ENCODE data around the gene NOTCH3.

Gene NOTCH3

GRCh38 chr19:15161028-15161984, 39.5 kb downstream of the NOTCH3 start:
- no peak for DNase-seq (ENCODE audit: extremely low read depth, low read depth)
- no peak overlapping the region for H3K4me3 ChIP-seq (replicated peaks; ENCODE audit: low read depth, low read length)
- TF ChIP-seq, protein P1, sequence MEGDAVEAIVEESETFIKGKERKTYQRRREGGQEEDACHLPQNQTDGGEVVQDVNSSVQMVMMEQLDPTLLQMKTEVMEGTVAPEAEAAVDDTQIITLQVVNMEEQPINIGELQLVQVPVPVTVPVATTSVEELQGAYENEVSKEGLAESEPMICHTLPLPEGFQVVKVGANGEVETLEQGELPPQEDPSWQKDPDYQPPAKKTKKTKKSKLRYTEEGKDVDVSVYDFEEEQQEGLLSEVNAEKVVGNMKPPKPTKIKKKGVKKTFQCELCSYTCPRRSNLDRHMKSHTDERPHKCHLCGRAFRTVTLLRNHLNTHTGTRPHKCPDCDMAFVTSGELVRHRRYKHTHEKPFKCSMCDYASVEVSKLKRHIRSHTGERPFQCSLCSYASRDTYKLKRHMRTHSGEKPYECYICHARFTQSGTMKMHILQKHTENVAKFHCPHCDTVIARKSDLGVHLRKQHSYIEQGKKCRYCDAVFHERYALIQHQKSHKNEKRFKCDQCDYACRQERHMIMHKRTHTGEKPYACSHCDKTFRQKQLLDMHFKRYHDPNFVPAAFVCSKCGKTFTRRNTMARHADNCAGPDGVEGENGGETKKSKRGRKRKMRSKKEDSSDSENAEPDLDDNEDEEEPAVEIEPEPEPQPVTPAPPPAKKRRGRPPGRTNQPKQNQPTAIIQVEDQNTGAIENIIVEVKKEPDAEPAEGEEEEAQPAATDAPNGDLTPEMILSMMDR (IDR thresholded peaks at IDR 0.05; ENCODE audit: low read depth, low read length, missing control alignments) = peak; percentile 30

DNA sequence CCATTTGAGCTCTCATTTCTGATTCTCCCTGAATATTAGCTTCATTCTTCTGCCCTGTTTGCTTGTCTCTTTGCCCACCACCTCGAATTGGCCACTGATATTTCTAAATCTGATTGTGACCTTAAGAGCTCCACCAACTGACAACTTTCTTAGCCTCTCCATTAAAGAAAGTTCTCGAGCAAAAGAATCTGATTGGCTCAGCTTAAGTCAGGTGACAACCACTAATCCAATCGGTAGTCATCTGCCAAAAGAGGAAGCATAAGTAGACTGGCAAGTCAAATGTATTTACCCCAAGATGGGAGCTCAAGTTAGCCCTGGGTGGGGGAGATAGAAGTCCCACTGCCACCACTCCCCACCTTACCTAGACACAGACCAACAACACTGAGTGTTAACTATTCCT, 41.5 kb downstream of the NOTCH3 start:
- no peak overlapping the region for H3K4me3 ChIP-seq (replicated peaks; ENCODE audit: low read depth, low read length)
- TF ChIP-seq, protein P1 (IDR thresholded peaks at IDR 0.05; ENCODE audit: low read depth, low read length, missing control alignments) = no peak
- no peak for DNase-seq (ENCODE audit: extremely low read depth, low read depth)

DNA sequence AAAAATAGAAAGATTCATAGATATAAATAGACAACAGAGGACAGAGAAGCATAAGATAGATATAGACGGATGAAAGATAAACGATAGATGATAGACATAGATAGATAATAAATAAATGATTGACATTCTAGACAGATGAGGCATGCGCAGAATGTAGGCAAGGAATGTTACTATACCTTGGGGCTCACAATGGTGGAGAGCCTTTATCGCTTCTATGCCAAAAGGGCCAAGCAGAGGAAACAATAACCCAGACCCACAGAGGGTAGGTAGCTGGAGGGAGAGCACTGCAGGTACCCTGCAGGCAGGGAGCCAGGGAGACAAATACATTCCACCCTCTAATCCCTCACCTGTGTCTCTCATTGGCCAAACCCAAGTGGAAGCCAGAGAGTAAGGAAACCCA, 44.4 kb downstream of the NOTCH3 start:
- no peak for DNase-seq (ENCODE audit: extremely low read depth, low read depth)
- no peak overlapping the region for H3K4me3 ChIP-seq (replicated peaks; ENCODE audit: low read depth, low read length)
- TF ChIP-seq, protein P1 (IDR thresholded peaks at IDR 0.05; ENCODE audit: low read depth, low read length, missing control alignments) = no peak

DNA sequence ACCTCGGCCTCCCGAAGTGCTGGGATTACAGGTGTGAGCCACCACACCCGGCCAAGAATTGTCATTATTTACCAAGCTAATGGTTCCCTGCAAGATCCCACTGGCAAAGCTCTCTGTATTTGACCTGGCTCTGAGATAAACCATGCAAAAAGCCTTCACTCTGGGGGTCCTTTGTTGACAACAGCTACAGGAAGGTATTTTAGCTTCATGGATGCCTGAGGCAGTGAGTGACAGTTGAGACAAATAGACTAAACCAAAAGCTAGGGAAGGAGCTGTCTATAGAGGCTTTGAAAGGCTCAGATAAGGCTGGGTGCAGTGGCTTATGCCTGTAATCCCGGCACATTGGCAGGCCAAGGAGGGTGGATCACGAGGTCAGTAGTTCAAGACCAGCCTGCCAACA, 45.5 kb downstream of the NOTCH3 start:
- no peak for DNase-seq (ENCODE audit: extremely low read depth, low read depth)

GRCh38 chr19:15154002-15154612, 46.7 kb downstream of the NOTCH3 start:
- DNase-seq (ENCODE audit: extremely low read depth, low read depth) = no peak
- TF ChIP-seq, protein P1 (IDR thresholded peaks at IDR 0.05; ENCODE audit: low read depth, low read length, missing control alignments) = peak; percentile 62
- no peak overlapping the region for H3K4me3 ChIP-seq (replicated peaks; ENCODE audit: low read depth, low read length)

More for the DNA sequence above, 45.5 kb downstream of the NOTCH3 start:
- no peak overlapping the region for H3K4me3 ChIP-seq (replicated peaks; ENCODE audit: low read depth, low read length)
- TF ChIP-seq, protein P1 (IDR thresholded peaks at IDR 0.05; ENCODE audit: low read depth, low read length, missing control alignments) = no peak

- TF ChIP-seq, protein P1 (IDR thresholded peaks at IDR 0.05; ENCODE audit: low read depth, low read length, missing control alignments) = no peak
Observed at GRCh38 chr19:15149737-15150136, 51.1 kb downstream of the NOTCH3 start.

More at GRCh38 chr19:15149737-15150136, 51.1 kb downstream of the NOTCH3 start:
- no peak for DNase-seq (ENCODE audit: extremely low read depth, low read depth)
- H3K4me3 ChIP-seq (replicated peaks; ENCODE audit: low read depth, low read length) = no peak overlapping the region

All from HFF-Myc (cell line).